Spleen (tissue), 11 donors: ENCODE results near the gene SECISBP2L. TPM values are rescaled to one million over a fixed set of nuclear protein-coding genes. Genes with fewer than 3 reads are reported as not detected.

Experiments used
- DNase-seq: peaks from one replicate; pipeline ENCODE4 v3.0.0-alpha.2; 2020
- H3K27ac ChIP-seq, 8 donors: fragments of 200-600 bp; sonication (generic) in 7 of 8; 1 replicate in 4 of 8; 2 replicates in 4 of 8; pipeline versions ENCODE4 v1.5.0 to v1.8.0; 2016 to 2021; ENCODE audit warnings: inconsistent platforms in 4 of 8, mild to moderate bottlenecking in 4 of 8, moderate library complexity in 1 of 8
- H3K27me3 ChIP-seq, 7 donors: fragments of 200-600 bp; sonication (generic) in 6 of 7; replicated peaks in 1 of 7; 1 replicate in 4 of 7; 2 replicates in 3 of 7; pipeline versions ENCODE4 v1.5.0 to v1.8.0; 2016 to 2021; ENCODE audit warnings: inconsistent platforms in 3 of 7, mild to moderate bottlenecking in 1 of 7
- H3K36me3 ChIP-seq, 6 donors: fragments of 200-600 bp; sonication (generic) in 5 of 6; 1 replicate in 4 of 6; 2 replicates in 2 of 6; pipeline versions ENCODE4 v1.5.0 to v1.8.0; 2016 to 2021; ENCODE audit warnings: inconsistent platforms in 2 of 6
- H3K4me1 ChIP-seq, 6 donors: fragments of 200-600 bp; sonication (generic) in 5 of 6; 1 replicate in 3 of 6; 2 replicates in 3 of 6; pipeline versions ENCODE4 v1.5.0 to v1.8.0; 2016 to 2021; ENCODE audit warnings: inconsistent platforms in 3 of 6
- H3K4me3 ChIP-seq, 8 donors: fragments of 200-600 bp; sonication (generic) in 7 of 8; 1 replicate in 4 of 8; 2 replicates in 4 of 8; pipeline versions ENCODE4 v1.5.0 to v1.8.0; 2016 to 2021; ENCODE audit warnings: inconsistent platforms in 4 of 8, mild to moderate bottlenecking in 4 of 8, moderate library complexity in 2 of 8
- H3K9me3 ChIP-seq, 8 donors: fragments of 200-600 bp; sonication (generic) in 7 of 8; 1 replicate in 4 of 8; 2 replicates in 4 of 8; pipeline versions ENCODE4 v1.5.0 to v1.8.0; 2016 to 2021; ENCODE audit warnings: inconsistent platforms in 4 of 8
- CTCF ChIP-seq, 11 experiments: fragments of 200-600 bp in 7 of 11; fragments of 450-650 bp in 4 of 11; sonication (generic) in 4 of 11; IDR thresholded peaks in 8 of 11; conservative IDR thresholded peaks in 3 of 11; 1 replicate in 7 of 11; 2 replicates in 4 of 11; pipeline versions ENCODE4 v1.4.0 to v1.8.0; 2016 to 2021; ENCODE audit warnings: antibody characterized with exemption in 11 of 11, inconsistent platforms in 4 of 11, mild to moderate bottlenecking in 1 of 11
- POLR2A ChIP-seq, 3 donors: fragments of 450-650 bp; IDR thresholded peaks; one replicate each; pipeline ENCODE4 v1.5.1; 2017; ENCODE audit warnings: antibody characterized with exemption in 3 of 3, mild to moderate bottlenecking in 1 of 3
- POLR2AphosphoS5 ChIP-seq, 3 donors: sonication (generic); formaldehyde crosslinking; IDR thresholded peaks; one replicate each; pipeline ENCODE4 v1.5.1; 2017; ENCODE audit warnings: antibody characterized with exemption in 3 of 3
- WGBS, 5 donors: extraction: QIAGEN DNeasy Blood & Tissue Kit in 3 of 5; methylation state at CpG; one replicate each; pipeline versions ENCODE4 v1.1.5 to v1.1.7; 2013 to 2018; 5-methylcytosine and 5-hydroxymethylcytosine counted together
- intact Hi-C: fragments of 100-400 bp; cut with DNase I; formaldehyde crosslinking; loops from one replicate; pipeline ENCODE4 v1.15.0; 2023; ENCODE audit warnings: low total_unique reads
- polyA plus RNA-seq, 3 donors: library from polyadenylated mRNA; stranded (reverse); fragments of 200-250 nt; gene quantifications; one replicate each; pipeline ENCODE4 v1.2.1, GENCODE V29; 2013
- total RNA-seq, 7 donors: library from RNA; depleted of rRNA in 3 of 7; stranded (reverse); fragments of >200 nt in 3 of 7; fragmentation: NEBNext Ultra II Directional in 4 of 7; extraction: Animal tissue kit (Norgen Biotek cat#: 25700) in 4 of 7; gene quantifications; one replicate each; pipeline versions ENCODE4 v1.1.0 to v1.2.1, GENCODE V29; 2016 to 2021
- donor health status: healthy with polysubstance abuse.
- donor health status: DM: no; HTN: no; CAD: no; lungs with moderate emphysema.
- donor health status: DM: no; HTN: no; CAD: no.
- donor health status: Bipolar disorder and iron deficiency.
- donor health status: healthy.
- donor health status: DM: no; HTN: no; CAD: no.
- donor health status: DM: yes; HTN: yes; CAD: no.

Gene SECISBP2L
- total and polyA plus RNA-seq, 10 donors: 5.6 to 58.7 (median 47.1) TPM

GRCh38 chr15:49044002-49044401, 2.2 kb downstream of the SECISBP2L start:
- TF ChIP-seq POLR2A (IDR thresholded peaks at IDR 0.05) (no peak), POLR2AphosphoS5 (IDR thresholded peaks at IDR 0.05) (no peak), CTCF (IDR thresholded peaks at IDR 0.05 in 8 of 11, conservative IDR thresholded peaks at IDR 0.05 in 3 of 11) (no peak)
- H3K4me3 ChIP-seq: peak overlapping the region in 3 of 8 donors; percentile 84 to 94 (median 90)
- WGBS, 5 donors: 82 to 94% (median 91%) methylated on average over 3 of the region's 3 CpGs
- no peaks in the 10 kb centered on the region for H3K36me3 ChIP-seq
- H3K27ac ChIP-seq: no peak overlapping the region
- H3K4me1 ChIP-seq: peaks cover 21 to 68% (median 48%) of the 10 kb centered on the region in 6 donors
- H3K9me3 ChIP-seq: no peaks in the 10 kb centered on the region
- H3K27me3 ChIP-seq: no peaks in the 10 kb centered on the region
- no peak for DNase-seq
- intact Hi-C loops: loop anchor here (10.0 kb wide), 1 partner anchor 101 kb away; no protein-coding TSS in a partner anchor

- H3K27me3 ChIP-seq: no peaks in the 10 kb centered on the region
- H3K27ac ChIP-seq: no peak overlapping the region
- intact Hi-C loops: loop anchor here (10.0 kb wide), 1 partner anchor 103 kb away; no protein-coding TSS in a partner anchor
- H3K9me3 ChIP-seq: no peaks in the 10 kb centered on the region
- peaks cover 0 to 4% (median 0%) of the 10 kb centered on the region in 6 donors for H3K36me3 ChIP-seq
- no peak overlapping the region for H3K4me3 ChIP-seq
- TF ChIP-seq POLR2A (IDR thresholded peaks at IDR 0.05) (no peak), POLR2AphosphoS5 (IDR thresholded peaks at IDR 0.05) (no peak), CTCF (IDR thresholded peaks at IDR 0.05 in 8 of 11, conservative IDR thresholded peaks at IDR 0.05 in 3 of 11) (no peak)
- peaks cover 21 to 82% (median 63%) of the 10 kb centered on the region in 6 donors for H3K4me1 ChIP-seq
- DNase-seq: no peak
Measured at GRCh38 chr15:49042165-49042564, 4.1 kb downstream of the SECISBP2L start.

- Histone ChIP-seq H3K4me3 (no peak overlapping the region), H3K9me3 (no peaks in the 10 kb centered on the region), H3K27me3 (no peaks in the 10 kb centered on the region), H3K4me1 (peaks cover 21 to 90% (median 66%) of the 10 kb centered on the region in 6 donors), H3K36me3 (peaks cover 0 to 11% (median 0%) of the 10 kb centered on the region in 6 donors), H3K27ac (no peak overlapping the region)
- no peak for TF ChIP-seq POLR2A (IDR thresholded peaks at IDR 0.05)
- no peak for TF ChIP-seq CTCF (IDR thresholded peaks at IDR 0.05 in 8 of 11, conservative IDR thresholded peaks at IDR 0.05 in 3 of 11)
- TF ChIP-seq POLR2AphosphoS5 (IDR thresholded peaks at IDR 0.05): no peak
- intact Hi-C loops: loop anchor here (10.0 kb wide), 1 partner anchor 103 kb away; no protein-coding TSS in a partner anchor
- DNase-seq: no peak
- 79 to 88% (median 85%) methylated on average over 5 of the region's 5 CpGs for WGBS, 5 donors
Measured at GRCh38 chr15:49041426-49041825, 4.8 kb downstream of the SECISBP2L start.

- H3K4me1 ChIP-seq: peaks cover 19 to 91% (median 62%) of the 10 kb centered on the region in 6 donors
- TF ChIP-seq POLR2AphosphoS5 (IDR thresholded peaks at IDR 0.05): no peak
- no peak for TF ChIP-seq POLR2A (IDR thresholded peaks at IDR 0.05)
- TF ChIP-seq CTCF (IDR thresholded peaks at IDR 0.05 in 8 of 11, conservative IDR thresholded peaks at IDR 0.05 in 3 of 11): no peak
- H3K27ac ChIP-seq: no peak overlapping the region
- no peak for DNase-seq
- H3K36me3 ChIP-seq: peaks cover 0 to 24% (median 5%) of the 10 kb centered on the region in 6 donors
- H3K4me3 ChIP-seq: no peak overlapping the region
- H3K9me3 ChIP-seq: no peaks in the 10 kb centered on the region
- H3K27me3 ChIP-seq: no peaks in the 10 kb centered on the region
- intact Hi-C loops: loop anchor here (10.0 kb wide), 1 partner anchor 105 kb away; no protein-coding TSS in a partner anchor
Measured at GRCh38 chr15:49040151-49040550, 6.1 kb downstream of the SECISBP2L start.
